ACC112 (cell line): ENCODE measurements around the gene ARHGAP31.

Experiments
- H2AFZ ChIP-seq: fragments of 200-600 bp; sonication (generic); one replicate; pipeline ENCODE4 v1.6.0; 2017; ENCODE audit warnings: antibody characterized with exemption, low read length; ENCODE audit not compliant: unreplicated experiment
- H3K27ac ChIP-seq: fragments of 200-600 bp; sonication (generic); 2 replicates; pipeline ENCODE4 v1.5.1; 2014; ENCODE audit warnings: low read depth, mild to moderate bottlenecking, antibody characterized with exemption, low read length, moderate library complexity
- H3K27me3 ChIP-seq: fragments of 200-600 bp; sonication (generic); 2 replicates; pipeline ENCODE4 v1.6.1; 2014; ENCODE audit warnings: mild to moderate bottlenecking, antibody characterized with exemption, low read length, moderate library complexity, mixed read lengths; ENCODE audit not compliant: insufficient read depth
- H3K36me3 ChIP-seq: fragments of 200-600 bp; sonication (generic); 2 replicates; pipeline ENCODE4 v1.6.1; 2016; ENCODE audit warnings: mild to moderate bottlenecking, antibody characterized with exemption, low read length, moderate library complexity, mixed read lengths; ENCODE audit not compliant: insufficient read depth
- H3K4me1 ChIP-seq: fragments of 200-600 bp; sonication (generic); one replicate; pipeline ENCODE4 v1.6.1; 2016; ENCODE audit warnings: low read length, mixed read lengths; ENCODE audit not compliant: insufficient read depth, unreplicated experiment, control insufficient read depth
- H3K4me3 ChIP-seq: fragments of 200-600 bp; sonication (generic); 2 replicates; pipeline ENCODE4 v1.5.1; 2014; ENCODE audit warnings: mild to moderate bottlenecking, low read depth, low read length
- H3K79me2 ChIP-seq: fragments of 200-600 bp; sonication (generic); one replicate; pipeline ENCODE4 v1.6.0; 2016; ENCODE audit warnings: low read length; ENCODE audit not compliant: control insufficient read depth, unreplicated experiment, insufficient read depth

The ARHGAP31 gene

DNA sequence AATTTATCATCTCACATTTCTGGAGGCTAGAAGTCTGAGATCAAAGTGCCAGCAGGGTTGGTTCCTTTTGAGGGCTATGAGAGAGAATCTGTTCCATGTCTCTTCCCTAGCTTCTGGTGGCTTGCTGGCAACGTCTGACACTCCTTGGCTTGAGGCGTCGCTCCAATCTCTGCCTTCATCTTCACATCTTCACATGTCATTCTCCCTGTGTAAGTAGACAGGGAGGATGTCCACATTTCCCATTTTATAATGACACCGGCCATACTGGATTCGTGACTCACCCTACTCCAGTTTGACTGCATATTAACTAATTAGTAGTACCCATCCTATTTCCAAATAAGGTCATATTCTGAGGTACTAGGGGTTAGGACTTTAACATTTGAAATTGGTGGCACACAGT is 17.5 kb upstream of the ARHGAP31 start:
- H3K27me3 ChIP-seq: no peaks in the 10 kb centered on the region
- no peaks in the 10 kb centered on the region for H3K79me2 ChIP-seq
- H3K36me3 ChIP-seq: no peaks in the 10 kb centered on the region
- no peak overlapping the region for H3K4me3 ChIP-seq
- H2AFZ ChIP-seq: no peak overlapping the region
- no peak overlapping the region for H3K27ac ChIP-seq
- no peaks in the 10 kb centered on the region for H3K4me1 ChIP-seq

GRCh38 chr3:119279101-119279554 is 15.1 kb upstream of the ARHGAP31 start:
- no peaks in the 10 kb centered on the region for H3K27me3 ChIP-seq
- H3K4me3 ChIP-seq: no peak overlapping the region
- H3K79me2 ChIP-seq: no peaks in the 10 kb centered on the region
- no peak overlapping the region for H3K27ac ChIP-seq
- peak overlapping the region; percentile 36 for H2AFZ ChIP-seq
- H3K36me3 ChIP-seq: no peaks in the 10 kb centered on the region
- H3K4me1 ChIP-seq: no peaks in the 10 kb centered on the region

GRCh38 chr3:119279584-119280243 is 14.5 kb upstream of the ARHGAP31 start:
- no peaks in the 10 kb centered on the region for H3K79me2 ChIP-seq
- H2AFZ ChIP-seq: no peak overlapping the region
- no peaks in the 10 kb centered on the region for H3K27me3 ChIP-seq
- no peak overlapping the region for H3K27ac ChIP-seq
- no peak overlapping the region for H3K4me3 ChIP-seq
- no peaks in the 10 kb centered on the region for H3K36me3 ChIP-seq
- H3K4me1 ChIP-seq: no peaks in the 10 kb centered on the region

DNA sequence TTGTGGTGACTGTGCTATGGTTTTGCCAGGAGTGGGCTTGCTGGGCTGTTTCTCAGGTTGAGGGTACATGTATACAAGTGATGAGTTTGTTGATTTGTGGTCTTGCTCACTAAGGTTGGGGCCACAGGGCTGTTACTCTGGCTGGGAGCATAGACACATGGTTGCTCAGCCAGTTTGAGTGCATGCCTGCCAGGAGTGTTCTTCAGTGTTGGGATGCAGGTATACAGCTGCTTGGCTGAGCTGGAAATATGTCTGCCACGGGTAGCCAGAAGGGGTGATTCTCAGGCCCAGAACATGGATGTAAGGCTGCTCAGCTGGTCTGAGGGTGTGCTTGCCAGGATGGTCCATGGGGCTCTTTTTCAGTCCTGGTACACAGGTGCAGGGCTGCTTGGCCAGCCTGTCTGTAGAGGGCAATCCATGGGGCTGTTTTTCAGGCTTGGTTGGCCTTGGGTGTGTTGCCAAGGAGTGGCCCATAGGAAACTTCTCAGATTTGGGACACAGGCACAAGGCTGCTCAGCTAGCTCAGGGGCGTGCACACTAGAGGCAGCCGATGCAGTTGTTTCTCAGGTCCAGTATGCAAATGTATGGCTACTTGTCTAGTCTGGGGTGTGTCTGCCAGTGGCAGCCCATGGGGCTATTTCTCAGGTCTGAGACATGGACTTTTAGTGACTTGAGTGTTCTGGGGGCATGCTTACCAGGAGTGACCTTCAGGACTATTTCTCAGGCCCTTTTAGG is 5.3 kb upstream of the ARHGAP31 start:
- no peaks in the 10 kb centered on the region for H3K27me3 ChIP-seq
- no peaks in the 10 kb centered on the region for H3K4me1 ChIP-seq
- no peaks in the 10 kb centered on the region for H3K79me2 ChIP-seq
- no peaks in the 10 kb centered on the region for H3K36me3 ChIP-seq
- H3K4me3 ChIP-seq: no peak overlapping the region
- no peak overlapping the region for H3K27ac ChIP-seq
- no peak overlapping the region for H2AFZ ChIP-seq

DNA sequence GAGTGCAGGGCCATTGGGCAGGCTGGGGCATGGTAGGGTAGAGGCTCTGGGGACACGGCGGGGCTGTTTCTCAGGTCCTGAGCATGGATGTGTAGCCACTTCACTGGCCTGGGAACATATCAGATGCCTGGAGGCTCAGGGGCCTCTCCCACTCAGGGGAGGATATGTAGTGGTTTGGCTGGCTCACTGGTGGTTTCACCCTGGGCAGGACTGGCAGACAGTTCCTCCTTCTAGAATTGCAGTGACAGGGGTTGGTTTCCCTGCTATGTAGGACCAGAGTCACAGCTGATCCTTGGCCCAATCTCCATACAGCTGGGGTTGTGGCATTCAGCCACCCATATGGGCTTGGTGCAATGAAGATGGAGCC is 4.8 kb upstream of the ARHGAP31 start:
- Histone ChIP-seq H3K4me3 (no peak overlapping the region), H3K36me3 (no peaks in the 10 kb centered on the region), H3K27me3 (no peaks in the 10 kb centered on the region), H3K79me2 (no peaks in the 10 kb centered on the region), H3K4me1 (no peaks in the 10 kb centered on the region), H2AFZ (no peak overlapping the region), H3K27ac (no peak overlapping the region)

- H3K79me2 ChIP-seq: peaks cover 8% of the 10 kb centered on the region
- H3K36me3 ChIP-seq: no peaks in the 10 kb centered on the region
- H2AFZ ChIP-seq: no peak overlapping the region
- H3K27ac ChIP-seq: no peak overlapping the region
- H3K27me3 ChIP-seq: no peaks in the 10 kb centered on the region
- no peak overlapping the region for H3K4me3 ChIP-seq
- H3K4me1 ChIP-seq: no peaks in the 10 kb centered on the region
Observed at GRCh38 chr3:119290613-119291012, 3.6 kb upstream of the ARHGAP31 start.

GRCh38 chr3:119291062-119291700 is 3.0 kb upstream of the ARHGAP31 start:
- Histone ChIP-seq H3K79me2 (peaks cover 14% of the 10 kb centered on the region), H3K27ac (no peak overlapping the region), H3K36me3 (no peaks in the 10 kb centered on the region), H3K4me3 (no peak overlapping the region), H2AFZ (no peak overlapping the region), H3K4me1 (peaks cover 4% of the 10 kb centered on the region), H3K27me3 (no peaks in the 10 kb centered on the region)

GRCh38 chr3:119292666-119293065 is 1.5 kb upstream of the ARHGAP31 start:
- Histone ChIP-seq H2AFZ (no peak overlapping the region), H3K36me3 (no peaks in the 10 kb centered on the region), H3K27ac (no peak overlapping the region), H3K79me2 (peaks cover 29% of the 10 kb centered on the region), H3K4me1 (peaks cover 19% of the 10 kb centered on the region), H3K4me3 (no peak overlapping the region), H3K27me3 (no peaks in the 10 kb centered on the region)

DNA sequence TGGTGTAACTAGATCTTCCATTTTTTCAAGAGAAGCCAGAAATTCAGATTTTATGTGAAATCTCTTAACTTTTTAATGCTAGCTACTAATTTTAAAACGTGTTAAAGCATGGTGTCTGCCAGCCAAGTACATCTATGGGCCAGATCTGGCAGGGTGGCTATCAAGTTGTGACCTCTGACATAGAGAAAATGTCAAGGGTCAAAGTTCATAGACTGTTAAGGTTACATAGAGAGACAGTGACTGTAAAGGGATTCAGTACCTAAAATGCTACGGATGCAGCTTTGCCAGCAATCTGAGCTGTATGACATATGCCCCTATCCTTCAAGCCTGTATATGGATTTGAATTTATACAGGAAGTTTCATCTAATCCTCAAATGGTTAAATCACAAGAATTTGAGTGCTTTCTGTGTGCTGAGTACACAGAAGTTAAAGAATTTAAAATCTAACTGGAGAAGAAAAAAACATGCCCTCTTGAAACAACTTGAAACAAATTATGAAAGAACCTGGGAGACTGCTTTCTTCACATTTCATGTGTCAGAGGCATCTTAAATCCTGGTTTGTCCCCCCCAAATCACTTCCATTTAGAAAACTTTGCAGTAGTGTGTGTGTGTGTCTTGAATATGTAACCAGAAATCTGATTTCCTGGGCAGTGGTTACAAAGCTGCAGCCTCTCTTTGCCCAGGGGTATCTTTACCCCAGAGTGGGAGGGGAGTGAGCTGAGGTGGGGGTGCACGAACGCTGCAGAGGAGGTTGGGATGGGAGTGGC is 895 bp upstream of the ARHGAP31 start:
- peak overlapping the region; percentile 68; the same call in 1 of the 2 replicates for H3K27ac ChIP-seq
- H3K36me3 ChIP-seq: no peaks in the 10 kb centered on the region
- H2AFZ ChIP-seq: peak overlapping the region; percentile 94
- H3K4me1 ChIP-seq: peaks cover 25% of the 10 kb centered on the region
- H3K79me2 ChIP-seq: peaks cover 35% of the 10 kb centered on the region
- peak overlapping the region; percentile 93 for H3K4me3 ChIP-seq
- H3K27me3 ChIP-seq: no peaks in the 10 kb centered on the region
